ENCODE measurements around the gene TMEM229B. TPM values are rescaled to one million over a fixed set of nuclear protein-coding genes. Genes with fewer than 3 reads are reported as not detected.
A peak's percentile ranks its signal among the peaks of the same experiment; 100 is the strongest.

TMEM229B gene
- total RNA-seq, 2 donors from 2014 or later = 6.9 to 11.3 TPM

GRCh38 chr14:67520482-67520881 lies 32.0 kb upstream of the TMEM229B start:
- H3K27ac ChIP-seq = peak overlapping the region; percentile 18
- H3K36me3 ChIP-seq = no peaks in the 10 kb centered on the region
- H3K9me3 ChIP-seq = no peaks in the 10 kb centered on the region
- no peaks in the 10 kb centered on the region for H3K27me3 ChIP-seq
- TF ChIP-seq, protein P1, sequence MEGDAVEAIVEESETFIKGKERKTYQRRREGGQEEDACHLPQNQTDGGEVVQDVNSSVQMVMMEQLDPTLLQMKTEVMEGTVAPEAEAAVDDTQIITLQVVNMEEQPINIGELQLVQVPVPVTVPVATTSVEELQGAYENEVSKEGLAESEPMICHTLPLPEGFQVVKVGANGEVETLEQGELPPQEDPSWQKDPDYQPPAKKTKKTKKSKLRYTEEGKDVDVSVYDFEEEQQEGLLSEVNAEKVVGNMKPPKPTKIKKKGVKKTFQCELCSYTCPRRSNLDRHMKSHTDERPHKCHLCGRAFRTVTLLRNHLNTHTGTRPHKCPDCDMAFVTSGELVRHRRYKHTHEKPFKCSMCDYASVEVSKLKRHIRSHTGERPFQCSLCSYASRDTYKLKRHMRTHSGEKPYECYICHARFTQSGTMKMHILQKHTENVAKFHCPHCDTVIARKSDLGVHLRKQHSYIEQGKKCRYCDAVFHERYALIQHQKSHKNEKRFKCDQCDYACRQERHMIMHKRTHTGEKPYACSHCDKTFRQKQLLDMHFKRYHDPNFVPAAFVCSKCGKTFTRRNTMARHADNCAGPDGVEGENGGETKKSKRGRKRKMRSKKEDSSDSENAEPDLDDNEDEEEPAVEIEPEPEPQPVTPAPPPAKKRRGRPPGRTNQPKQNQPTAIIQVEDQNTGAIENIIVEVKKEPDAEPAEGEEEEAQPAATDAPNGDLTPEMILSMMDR (IDR thresholded peaks at IDR 0.05) = no peak
- intact Hi-C loops (cut with DNase I) = loop anchor here (10.0 kb wide), 2 partner anchors 86 to 184 kb away; partner anchors contain the start of gene RDH12
- H3K9ac ChIP-seq (ENCODE audit: low read depth in 2 of 2, low read length in 2 of 2) = no peak overlapping the region
- H3K4me1 ChIP-seq = no peaks in the 10 kb centered on the region
- H3K4me3 ChIP-seq = no peak overlapping the region
- no peak for DNase-seq

DNA sequence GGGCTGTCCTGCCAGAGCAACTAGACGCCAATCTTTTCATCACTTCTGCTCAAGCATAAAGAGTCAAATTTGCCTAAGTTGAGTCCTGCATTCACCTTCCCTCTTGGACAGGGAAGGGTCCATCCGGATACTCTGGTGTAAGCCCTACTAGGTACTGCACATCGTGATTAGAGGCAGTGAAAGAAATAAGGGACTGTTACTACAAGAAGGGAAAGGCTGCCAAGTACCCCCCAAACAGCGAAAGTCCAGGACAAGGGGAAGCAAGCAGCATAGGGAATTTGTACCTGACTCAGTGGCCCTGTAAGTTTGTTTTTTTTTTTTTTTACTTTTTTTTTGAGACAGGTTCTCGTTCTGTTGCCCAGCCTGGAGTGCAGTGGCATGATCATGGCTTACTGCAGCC lies 30.9 kb upstream of the TMEM229B start:
- H3K4me3 ChIP-seq = no peak overlapping the region
- no peak overlapping the region for H3K27ac ChIP-seq
- no peaks in the 10 kb centered on the region for H3K27me3 ChIP-seq
- no peaks in the 10 kb centered on the region for H3K4me1 ChIP-seq
- TF ChIP-seq, protein P1 (IDR thresholded peaks at IDR 0.05) = no peak
- no peak overlapping the region for H3K9ac ChIP-seq (ENCODE audit: low read depth in 2 of 2, low read length in 2 of 2)
- no peaks in the 10 kb centered on the region for H3K36me3 ChIP-seq
- DNase-seq = no peak
- no peaks in the 10 kb centered on the region for H3K9me3 ChIP-seq
- intact Hi-C loops (cut with DNase I) = no loop called here

DNA sequence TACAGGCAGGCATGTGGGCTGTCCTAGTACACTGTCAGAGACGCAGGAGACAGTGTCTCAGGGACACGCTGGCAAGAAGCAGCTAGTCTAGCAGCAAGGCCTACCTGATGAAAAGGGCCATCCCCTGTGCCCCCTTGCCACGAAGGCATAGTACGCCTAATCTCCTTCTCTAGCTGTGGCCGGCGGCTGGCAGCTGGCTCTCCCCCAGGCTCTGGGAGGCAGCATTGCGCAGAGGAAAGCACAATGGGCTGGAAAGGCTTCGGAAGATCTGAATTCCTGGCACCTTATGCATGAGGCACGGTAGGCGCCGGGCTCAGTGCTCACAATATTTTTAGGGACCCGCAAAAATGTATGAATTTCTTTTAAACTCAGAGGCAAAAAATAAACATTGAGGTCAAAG lies 28.6 kb upstream of the TMEM229B start:
- Histone ChIP-seq H3K4me1 (peaks cover 9% of the 10 kb centered on the region), H3K36me3 (no peaks in the 10 kb centered on the region), H3K9ac (ENCODE audit: low read depth in 2 of 2, low read length in 2 of 2) (peak overlapping the region in 1 of 2 donors; percentile 3), H3K9me3 (no peaks in the 10 kb centered on the region), H3K27ac (no peak overlapping the region), H3K27me3 (no peaks in the 10 kb centered on the region), H3K4me3 (no peak overlapping the region)
- TF ChIP-seq, protein P1 (IDR thresholded peaks at IDR 0.05) = no peak
- no peak for DNase-seq
- intact Hi-C loops (cut with DNase I) = no loop called here

DNA sequence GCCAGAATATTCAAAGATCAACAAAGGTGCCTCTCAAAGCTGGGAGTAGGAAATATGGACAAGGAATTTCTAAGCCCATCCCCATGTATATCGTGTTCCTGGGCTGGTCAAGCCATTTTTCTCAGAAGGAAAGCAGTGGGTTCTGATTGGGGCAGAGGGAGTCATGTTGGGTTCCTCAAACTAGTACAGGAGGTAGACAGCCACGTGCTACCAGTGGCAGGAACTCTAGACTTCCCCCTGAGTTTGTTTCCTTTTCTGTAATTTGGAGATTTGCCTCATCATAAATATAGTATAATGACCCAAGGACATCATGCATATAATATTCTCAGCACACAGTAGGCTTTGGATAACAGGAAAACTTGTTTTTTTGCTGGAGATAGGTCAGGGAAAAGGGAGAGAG lies 28.2 kb upstream of the TMEM229B start:
- intact Hi-C loops (cut with DNase I) = no loop called here
- Histone ChIP-seq H3K9me3 (no peaks in the 10 kb centered on the region), H3K4me1 (peaks cover 9% of the 10 kb centered on the region), H3K27me3 (no peaks in the 10 kb centered on the region), H3K36me3 (no peaks in the 10 kb centered on the region), H3K9ac (ENCODE audit: low read depth in 2 of 2, low read length in 2 of 2) (peak overlapping the region in 1 of 2 donors; percentile 3), H3K27ac (no peak overlapping the region), H3K4me3 (no peak overlapping the region)
- TF ChIP-seq, protein P1 (IDR thresholded peaks at IDR 0.05) = no peak
- DNase-seq = no peak

GRCh38 chr14:67515386-67516079 lies 27.0 kb upstream of the TMEM229B start:
- peak overlapping the region in 1 of 2 donors; percentile 85 for H3K9ac ChIP-seq (ENCODE audit: low read depth in 2 of 2, low read length in 2 of 2)
- no peaks in the 10 kb centered on the region for H3K36me3 ChIP-seq
- H3K27me3 ChIP-seq = no peaks in the 10 kb centered on the region
- H3K4me3 ChIP-seq = peak overlapping the region; percentile 97
- no peak overlapping the region for H3K27ac ChIP-seq
- no peaks in the 10 kb centered on the region for H3K9me3 ChIP-seq
- intact Hi-C loops (cut with DNase I) = no loop called here
- peaks cover 9% of the 10 kb centered on the region for H3K4me1 ChIP-seq
- TF ChIP-seq, protein P1 (IDR thresholded peaks at IDR 0.05) = no peak
- DNase-seq = peak; percentile 40

All from colonic mucosa (tissue), 4 donors.